HG03108 (cell line): ENCODE data around the gene CNKSR2.

ENCODE experiments used
- ATAC-seq: cut with Tn5 transposase; IDR thresholded peaks from one replicate; pipeline ENCODE4 v1.9.1; 2021; ENCODE audit warnings: moderate library complexity; ENCODE audit not compliant: unreplicated experiment

CNKSR2 gene

DNA sequence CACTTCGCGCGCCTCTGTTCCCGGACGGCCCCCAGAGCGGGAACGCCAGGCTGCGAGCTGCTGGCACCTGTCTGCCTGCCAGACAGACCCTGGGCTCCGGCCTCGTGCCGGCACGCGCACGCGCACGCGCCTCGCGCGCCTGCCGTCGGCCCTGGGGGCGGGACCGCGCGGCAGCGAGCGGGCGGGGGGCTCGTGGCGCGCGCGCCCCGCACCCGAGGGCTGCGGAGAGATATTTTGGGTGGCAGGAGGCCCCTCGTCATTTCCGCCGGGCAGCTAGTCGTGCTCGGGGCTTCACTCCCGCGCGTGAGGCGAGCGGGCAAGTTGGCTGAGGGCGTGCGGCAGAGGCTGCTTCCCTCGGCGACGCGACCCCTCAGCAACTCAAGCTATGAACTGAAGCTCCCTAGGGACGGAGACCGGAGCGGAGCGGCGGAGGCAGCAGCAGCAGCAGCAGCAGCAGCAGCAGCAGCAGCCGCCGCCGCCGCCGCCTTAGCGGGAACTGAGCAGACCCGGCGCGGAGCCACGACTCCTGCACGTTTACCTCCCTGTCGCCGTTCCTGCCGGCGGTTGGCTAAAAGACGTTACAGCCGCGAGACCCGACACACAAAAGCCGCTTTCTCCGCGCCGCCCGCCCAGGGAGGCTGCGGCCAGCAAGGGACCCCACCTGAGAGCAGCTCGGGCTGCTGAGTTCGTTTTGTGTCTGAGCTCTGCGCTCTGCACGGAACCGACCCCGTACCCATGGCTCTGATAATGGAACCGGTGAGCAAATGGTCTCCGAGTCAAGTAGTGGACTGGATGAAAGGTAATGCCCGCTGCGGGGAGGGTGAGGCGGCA is at the start of gene CNKSR2:
Gene CNKSR2, plus strand, starts transcription at position 256 of the 831 bp plus-strand sequence. Its CDS starts 480 bp downstream, at position 736.
- peak; percentile 82 for ATAC-seq

DNA sequence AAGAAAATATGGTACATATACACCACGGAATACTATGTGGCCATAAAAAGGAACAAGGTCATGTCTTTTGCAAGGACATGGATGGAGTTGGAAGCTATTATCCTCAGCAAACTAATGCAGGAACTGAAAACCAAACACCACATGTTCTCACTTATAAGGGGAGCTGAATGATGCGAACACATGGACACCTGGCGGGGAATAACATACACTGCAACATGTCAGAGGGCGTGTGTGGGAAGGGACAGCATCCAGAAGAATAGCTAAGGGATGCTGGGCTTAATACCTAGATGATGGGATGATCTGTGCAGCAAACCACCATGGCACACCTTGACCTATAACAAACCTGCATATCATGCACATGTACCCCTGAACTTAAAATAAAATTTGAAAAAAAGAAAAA is 19.5 kb upstream of the CNKSR2 start:
- ATAC-seq: no peak

DNA sequence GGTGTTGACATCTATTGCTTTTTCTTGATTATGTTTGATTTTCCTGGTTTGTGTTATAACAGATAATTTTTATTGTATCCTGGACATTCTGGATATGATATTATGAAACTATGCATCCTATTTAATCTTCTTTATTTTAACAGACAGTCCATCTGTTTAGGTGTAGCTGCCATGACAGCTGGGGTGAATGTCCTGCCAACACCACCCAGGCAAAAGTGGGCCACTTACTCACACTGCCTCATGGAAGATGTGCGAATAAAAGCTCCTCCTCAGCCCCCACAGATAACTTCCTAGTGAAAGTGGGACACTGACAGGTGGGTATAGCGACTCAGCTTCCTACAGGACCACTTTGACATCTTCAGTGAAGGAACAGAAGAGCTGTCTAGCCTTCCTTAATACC is 18.4 kb upstream of the CNKSR2 start:
- ATAC-seq: no peak

DNA sequence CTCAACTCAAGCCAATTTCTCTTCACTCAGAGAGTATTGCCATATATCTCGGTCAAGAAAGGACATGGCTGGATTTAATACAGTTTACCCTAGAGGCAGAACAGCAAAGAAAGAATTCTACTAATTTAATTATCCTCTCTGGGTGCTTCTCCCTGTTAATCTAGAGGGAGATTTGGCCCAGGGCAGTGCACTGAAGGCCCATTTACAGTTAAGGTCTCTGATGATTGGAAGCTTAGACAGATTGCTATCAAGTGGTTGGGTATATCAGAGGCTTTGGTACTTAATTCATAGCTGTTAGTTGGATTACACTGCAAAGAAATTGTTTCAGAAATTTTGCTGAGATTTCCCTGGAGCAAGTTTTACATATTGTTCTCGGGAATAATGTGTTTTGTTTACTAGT is 4.6 kb upstream of the CNKSR2 start:
- no peak for ATAC-seq

DNA sequence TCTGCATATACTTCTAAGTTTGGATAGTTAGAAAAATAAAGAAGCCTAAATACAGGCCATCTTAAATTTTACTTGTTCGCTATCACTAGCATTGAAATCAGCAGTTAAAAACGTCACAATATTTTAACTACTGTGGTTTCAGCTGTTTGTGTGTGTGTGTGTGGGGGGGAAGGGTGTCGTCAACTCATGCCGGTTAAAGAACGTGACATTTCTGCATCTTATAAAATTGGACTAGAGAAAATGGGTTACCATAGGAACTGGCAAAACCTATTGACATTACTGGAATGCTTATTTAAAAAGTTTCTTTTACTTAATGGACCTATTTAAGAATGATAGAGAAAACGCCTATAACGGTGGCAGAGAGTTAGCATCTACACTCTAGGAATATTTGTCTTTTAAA is 1.2 kb upstream of the CNKSR2 start:
- no peak for ATAC-seq

DNA sequence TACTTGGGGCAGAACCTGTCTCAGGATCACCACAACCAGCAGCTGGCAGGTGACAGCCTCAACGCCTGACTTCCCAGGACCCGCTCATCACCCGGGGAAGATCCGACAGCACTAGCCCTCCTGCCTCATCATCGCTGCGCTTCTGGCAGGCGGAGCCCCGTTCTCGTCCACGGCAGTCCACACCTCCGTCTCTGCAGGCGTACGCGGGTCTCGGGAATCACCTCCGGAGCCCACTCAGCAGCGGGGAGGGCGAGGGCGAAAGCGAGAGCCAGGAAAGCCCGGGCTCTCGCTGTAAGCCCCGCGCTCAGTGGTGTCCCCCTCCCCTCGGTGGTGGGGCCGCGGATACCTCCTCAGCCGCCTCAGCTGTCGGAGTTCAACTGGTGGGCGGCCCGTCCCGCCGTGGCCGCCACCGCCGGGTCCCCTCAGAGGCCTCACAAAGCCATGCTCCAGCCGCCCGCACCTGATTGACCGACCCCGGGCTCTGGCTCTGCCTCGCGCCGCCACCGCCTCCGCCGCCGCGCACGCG is 518 bp upstream of the CNKSR2 start:
- ATAC-seq: peak; percentile 21

DNA sequence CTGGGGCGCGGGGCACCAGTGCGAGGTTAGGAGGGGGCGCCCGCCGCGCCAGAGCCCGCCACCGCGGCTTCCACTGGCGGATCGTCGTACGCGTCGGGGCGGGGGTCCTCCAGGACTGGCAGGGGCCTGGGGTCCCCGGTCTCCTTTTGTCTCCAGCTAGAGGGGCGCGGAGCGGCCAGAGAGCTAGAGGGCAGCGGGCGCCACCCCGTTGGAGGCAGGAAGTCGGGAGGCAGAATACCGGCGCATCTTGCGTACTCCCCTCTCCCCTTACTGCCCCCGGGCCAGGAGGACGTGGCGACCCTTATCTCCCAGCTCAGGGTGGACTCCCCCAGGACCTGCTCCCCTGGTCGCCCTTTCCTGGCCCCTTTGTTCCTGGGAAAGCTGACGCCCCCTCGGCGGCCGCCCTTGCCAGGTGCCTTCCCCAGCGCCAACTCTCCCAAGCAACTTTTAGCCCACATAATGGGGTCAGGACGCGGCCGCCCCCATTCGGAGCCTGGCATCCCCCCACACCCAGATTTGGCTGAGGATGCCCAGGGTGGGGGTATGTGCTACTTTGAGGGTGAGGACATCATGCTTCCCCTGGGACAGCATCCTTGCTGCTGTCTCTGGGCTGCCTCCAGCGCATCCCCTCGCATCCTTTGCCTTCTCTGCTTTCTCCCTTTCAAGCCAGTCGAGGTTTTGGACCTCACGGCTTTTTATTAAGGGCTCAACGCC is 933 bp downstream of the CNKSR2 start:
- ATAC-seq: peak; percentile 22

DNA sequence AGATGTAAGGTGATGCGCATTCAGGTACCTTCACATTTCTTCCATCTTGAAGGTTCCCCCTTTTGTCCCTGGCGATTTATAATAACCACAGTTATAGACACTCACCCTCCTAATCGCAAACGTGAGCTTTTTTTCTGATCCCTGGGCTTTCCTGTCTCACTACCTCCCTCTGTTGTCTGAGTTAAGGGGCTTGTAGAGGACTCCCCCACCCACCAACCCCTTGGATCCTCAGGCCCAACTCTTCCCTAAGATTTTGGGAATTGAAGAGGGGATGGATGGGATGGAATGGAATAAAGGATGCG is 1.4 kb downstream of the CNKSR2 start:
- no peak for ATAC-seq

DNA sequence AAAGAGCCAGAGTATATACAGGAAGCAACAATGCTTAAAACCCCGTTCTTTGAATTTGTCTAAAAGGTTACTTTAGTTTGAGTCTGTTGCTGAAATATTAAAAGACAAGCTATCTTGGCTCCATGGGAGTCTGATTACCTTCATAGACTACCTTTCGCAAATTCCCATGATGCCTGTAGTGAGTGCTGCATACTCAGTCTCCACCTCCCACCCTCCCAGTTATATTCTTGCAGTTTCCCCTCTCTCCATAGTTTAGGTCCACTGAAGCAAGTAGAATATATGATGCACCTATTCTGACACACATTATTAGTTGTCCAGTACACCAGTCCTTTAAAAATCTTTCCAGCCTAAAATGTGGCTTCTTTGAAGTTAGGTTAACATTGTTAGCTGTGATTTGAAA is 2.4 kb downstream of the CNKSR2 start:
- ATAC-seq: no peak

DNA sequence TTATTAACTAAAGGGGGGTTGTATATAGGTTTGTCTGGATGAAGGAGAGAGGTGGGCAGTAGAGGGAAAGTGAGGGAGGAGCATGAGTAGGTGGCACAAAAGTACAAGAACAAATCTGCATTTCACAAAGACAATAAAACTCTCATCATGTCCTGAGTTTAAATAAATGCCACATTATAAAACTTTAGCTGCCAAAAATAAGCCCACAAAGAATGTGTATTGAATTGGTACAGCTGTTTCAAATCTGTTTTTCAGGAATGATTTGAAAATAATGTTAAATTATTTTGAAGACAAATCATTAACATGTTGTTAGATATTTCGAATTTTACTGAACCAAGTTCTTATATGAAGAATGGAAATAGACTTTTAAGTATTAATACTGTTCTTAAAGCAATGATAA is 5.8 kb downstream of the CNKSR2 start:
- ATAC-seq: no peak

DNA sequence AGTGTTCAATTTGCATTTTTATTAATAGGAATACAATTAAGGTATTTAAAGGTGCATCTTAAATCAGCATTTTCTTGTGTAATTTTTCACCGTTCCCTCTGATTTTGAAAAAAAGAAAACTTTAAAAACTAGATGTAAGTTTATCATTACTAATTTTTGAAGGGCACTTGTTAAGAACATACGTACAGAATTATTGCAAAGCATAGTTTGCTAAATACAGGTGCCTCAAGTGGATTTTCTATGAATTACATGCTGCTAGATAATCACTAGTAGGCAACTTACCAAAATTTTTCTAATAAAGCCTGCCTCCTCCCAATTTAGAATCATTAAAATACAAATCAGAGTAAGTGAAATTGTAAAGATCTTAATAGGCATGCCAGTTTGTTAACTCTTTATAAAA is 8.5 kb downstream of the CNKSR2 start:
- no peak for ATAC-seq

DNA sequence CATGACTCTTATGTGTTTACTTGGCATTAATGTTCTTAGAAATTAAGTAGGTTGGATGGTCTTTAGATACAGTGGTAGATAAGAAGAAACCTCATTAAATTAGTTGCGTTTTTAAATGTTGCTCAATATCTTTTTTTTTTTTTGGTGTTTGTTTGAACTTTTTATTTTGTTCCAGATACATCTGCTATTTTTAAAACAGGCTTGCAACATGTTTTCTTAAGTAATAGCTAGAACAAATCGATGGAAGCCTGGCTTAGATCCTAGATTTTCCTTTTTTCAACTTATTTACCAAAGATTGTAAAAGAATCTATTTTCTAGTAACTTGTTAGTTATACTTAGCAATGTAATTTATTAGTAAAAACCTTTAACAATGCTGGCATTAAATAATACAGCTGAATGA is 9.3 kb downstream of the CNKSR2 start:
- ATAC-seq: no peak

DNA sequence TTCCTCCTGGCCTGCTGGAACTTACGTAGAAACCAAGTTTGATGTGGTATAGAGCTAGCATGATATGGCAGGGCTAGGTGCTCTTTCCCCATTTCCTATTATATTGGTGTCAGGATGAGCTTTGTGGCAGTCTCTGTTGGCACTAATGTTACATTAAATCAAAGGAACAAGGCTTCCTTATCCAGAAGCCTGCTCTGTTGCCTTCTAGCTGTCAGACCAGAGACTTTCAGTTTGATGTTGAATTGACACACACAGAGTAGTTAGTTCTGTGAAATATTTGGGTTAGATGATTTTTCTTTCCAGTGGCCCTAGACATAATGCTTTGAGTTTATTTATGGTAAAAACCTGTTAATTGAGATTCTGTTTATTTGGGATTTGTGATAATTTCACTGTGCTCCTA is 10.0 kb downstream of the CNKSR2 start:
- ATAC-seq: no peak

DNA sequence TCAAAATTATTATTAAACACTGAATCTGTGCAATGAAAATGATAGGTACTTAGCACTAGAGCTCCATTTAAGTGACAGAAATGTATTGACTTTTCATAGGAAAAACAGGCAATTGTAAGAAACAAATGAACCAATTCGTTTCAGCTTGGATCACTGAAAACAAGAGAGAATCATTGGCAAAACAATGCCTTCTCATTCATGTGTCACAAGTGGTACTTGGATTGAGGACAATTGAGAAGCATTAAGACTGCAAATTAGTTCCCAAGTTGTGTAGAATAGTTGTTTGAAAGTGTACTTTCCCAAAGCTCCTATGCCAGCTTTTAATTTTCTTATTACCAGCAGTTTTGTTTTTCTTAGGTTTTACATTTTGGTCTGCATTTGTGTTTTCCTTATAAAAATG is 20.6 kb downstream of the CNKSR2 start:
- no peak for ATAC-seq

DNA sequence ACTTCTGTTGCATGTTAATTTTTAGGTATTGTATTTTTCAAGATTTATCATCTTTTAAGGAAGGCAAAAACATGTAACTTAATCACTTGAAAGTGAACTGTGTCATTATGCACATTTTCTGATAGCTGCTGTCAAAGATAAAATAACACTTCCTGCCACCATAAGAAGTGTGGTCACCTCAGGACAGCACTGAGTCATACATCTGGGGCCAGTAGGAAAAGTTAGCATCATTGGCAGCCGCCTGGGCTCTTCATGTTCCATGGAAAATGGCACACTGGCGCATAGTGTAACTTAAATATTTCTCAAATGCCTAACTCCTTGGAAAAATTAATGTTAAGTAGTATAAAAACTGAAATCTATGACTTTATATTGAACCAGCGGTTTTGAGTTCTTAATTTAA is 24.2 kb downstream of the CNKSR2 start:
- no peak for ATAC-seq

DNA sequence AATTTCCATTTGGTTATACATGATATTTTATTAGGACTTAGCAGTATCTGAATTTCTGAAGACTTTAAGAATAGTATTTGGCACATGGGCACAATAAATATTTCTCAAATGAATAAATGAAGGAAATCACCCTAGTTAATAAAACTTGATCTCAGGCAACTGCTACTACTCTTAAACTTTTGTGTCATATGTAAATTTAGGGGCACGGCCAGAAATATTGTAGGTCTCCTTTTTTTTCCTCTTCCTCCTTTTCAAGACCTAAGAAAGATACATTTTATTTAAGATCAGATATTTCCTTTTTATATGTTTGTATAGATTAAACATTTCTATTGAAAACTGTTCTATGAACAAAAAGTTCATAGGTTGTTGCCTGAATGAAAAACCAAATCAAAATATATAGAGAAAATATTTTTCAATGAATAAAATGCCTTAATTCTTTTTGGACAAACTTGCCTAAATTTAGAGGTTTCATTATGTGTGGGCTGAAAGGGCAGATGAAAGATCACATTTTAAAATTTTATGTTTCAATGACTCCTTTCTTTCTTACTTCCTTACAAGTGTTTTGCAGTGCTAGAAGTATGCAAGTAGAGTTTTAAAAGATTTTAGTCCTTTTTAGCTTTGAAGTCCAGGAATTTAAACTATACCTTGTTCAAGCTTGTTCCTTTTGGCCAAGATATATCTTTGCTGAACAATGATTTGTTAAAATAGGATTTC is 26.3 kb downstream of the CNKSR2 start:
- ATAC-seq: no peak

DNA sequence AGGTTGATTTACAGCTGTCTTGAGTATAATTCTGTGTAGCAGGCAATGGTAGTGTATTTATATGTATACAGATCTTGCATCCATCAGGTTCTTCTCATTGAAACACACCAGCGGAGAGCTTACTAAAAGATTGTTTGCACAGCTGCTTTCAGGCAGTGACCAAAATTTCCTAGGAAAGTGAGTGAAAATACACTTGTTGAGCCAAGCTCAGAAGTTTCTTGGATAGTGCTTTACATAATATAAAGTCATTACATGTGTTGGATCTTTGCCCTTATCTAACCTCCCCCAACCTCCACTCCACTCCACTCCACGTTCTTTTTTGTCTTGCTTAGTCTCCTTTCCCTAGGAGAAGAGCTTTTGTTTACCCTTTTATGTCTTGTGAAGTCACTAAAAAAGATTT is 34.1 kb downstream of the CNKSR2 start:
- ATAC-seq: no peak

DNA sequence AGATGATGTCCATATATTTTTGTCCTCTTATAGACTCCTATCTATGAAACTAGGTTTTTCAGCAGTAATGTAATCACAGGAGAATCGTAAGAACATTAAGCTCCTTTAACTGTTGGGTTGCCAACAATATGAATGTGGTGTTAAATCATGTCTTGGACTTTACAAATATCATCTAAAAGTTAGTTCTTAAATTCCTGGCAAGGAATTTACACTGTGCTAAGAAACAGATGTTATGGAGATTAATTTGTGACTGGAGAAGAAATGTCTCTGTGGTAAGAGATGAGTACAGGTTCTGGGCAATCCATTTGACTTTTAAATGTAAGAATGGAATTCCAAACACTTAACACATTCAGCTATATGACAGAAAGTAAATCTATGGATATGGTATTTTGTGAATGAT is 34.6 kb downstream of the CNKSR2 start:
- ATAC-seq: no peak

DNA sequence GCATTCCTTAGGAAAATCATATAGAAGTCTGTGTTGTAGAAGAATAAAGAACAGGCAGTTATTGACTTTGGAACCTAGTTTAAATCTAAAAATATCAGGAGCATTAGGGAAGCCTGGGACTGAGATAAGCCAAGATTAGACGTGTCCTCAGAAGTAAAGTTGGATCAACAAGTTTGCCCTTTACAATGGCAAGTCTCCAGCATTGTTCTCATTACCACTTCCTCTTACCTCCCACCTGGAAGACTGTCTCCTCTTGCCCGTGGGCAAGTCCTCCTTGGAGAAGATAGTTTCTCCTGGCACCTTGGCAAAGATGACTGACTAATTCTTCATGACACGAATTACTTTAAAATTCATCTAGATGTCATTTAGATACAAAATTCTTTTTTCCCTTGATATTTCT is 37.8 kb downstream of the CNKSR2 start:
- ATAC-seq: no peak

DNA sequence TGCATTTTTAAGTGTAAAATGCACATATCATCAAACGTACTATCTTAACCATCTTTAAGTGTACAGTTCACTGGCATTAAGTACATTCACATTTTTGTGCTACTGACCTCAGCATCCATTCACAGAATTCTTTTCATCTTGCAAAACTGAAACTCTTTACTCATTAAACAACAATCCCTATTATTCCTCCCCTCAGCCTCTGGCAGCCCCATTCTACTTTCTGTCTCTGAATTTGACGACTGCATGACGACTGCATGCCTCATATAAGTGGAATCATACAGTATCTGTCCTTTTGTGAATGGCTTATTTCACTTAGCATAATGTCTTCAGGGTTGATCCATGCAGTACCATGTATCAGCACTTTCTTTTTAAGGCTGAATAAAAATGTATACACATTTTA is 38.7 kb downstream of the CNKSR2 start:
- ATAC-seq: no peak

DNA sequence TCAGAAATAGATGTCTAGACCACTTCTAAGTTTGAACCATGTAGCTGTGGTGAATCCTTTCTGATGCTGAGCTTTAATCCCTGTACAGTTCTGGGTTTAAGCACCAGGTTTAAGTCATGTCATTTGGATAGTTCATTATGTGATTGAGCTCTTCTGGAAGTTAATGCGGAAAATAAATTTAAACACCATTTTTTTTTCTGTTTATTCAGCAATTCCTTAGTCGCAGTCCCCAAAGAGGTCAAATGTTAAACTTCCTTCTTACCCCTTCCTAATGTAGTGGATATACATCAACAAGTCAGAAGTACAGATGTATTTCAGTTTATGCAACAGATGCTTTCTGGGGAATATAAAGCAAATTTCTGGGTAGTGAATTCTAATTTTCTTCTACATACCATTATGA is 52.9 kb downstream of the CNKSR2 start:
- no peak for ATAC-seq

DNA sequence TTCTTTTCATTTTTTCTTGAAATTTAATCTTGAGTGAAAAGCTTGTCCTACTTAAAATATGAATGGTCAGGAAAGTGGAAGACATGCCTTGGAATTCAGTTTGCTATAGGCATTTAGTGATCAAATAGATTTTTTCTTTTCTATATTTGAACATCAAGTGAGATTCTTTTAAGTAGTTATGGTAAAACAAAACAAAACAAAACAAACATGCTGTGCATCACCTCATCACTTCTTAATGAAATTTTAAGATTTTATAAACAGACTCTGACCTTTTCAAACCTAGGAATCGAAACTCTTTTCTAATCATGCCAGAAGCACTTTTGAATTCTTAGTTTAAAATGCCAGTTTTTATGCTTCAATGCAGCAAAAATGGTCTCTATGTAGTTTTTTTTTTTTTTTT is 62.8 kb downstream of the CNKSR2 start:
- ATAC-seq: no peak
